ENCODE results near the gene SLC24A3.
"Not testable (repeated sequence)": the region's sequence is repeated elsewhere in the genome, so short reads cannot be mapped to it uniquely, and the experiment has no call there.

SLC24A3 gene

GRCh38 chr20:19652591-19653026 is 440.2 kb downstream of the SLC24A3 start:
- DNase-seq, result no peak

- DNase-seq, result no peak
Measured at GRCh38 chr20:19653327-19653726, 440.9 kb downstream of the SLC24A3 start.

GRCh38 chr20:19654921-19655320 is 442.5 kb downstream of the SLC24A3 start:
- no peak for DNase-seq

- no peak for DNase-seq
Measured at GRCh38 chr20:19658137-19658536, 445.7 kb downstream of the SLC24A3 start.

DNA sequence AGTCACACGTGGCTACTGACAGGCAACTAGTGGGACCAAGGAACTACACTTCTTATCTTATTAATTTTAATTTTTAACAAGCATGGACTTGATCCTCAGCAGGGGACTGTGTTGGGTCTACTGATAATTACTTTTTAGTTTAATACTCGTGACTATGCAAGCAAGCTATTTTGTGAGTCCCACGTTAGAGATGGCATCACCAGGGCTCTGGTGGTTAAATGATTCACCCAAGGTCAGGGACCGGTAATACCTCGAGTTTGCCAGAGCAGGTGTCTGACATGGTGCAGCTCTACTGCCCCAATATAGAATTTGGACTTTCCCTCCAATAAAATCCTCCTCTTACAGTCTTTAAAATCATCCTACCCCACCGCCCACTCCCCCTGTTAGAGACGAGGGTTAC is 447.0 kb downstream of the SLC24A3 start:
- DNase-seq, result no peak

- no peak for DNase-seq
Measured at GRCh38 chr20:19660808-19661378, 448.5 kb downstream of the SLC24A3 start.

DNA sequence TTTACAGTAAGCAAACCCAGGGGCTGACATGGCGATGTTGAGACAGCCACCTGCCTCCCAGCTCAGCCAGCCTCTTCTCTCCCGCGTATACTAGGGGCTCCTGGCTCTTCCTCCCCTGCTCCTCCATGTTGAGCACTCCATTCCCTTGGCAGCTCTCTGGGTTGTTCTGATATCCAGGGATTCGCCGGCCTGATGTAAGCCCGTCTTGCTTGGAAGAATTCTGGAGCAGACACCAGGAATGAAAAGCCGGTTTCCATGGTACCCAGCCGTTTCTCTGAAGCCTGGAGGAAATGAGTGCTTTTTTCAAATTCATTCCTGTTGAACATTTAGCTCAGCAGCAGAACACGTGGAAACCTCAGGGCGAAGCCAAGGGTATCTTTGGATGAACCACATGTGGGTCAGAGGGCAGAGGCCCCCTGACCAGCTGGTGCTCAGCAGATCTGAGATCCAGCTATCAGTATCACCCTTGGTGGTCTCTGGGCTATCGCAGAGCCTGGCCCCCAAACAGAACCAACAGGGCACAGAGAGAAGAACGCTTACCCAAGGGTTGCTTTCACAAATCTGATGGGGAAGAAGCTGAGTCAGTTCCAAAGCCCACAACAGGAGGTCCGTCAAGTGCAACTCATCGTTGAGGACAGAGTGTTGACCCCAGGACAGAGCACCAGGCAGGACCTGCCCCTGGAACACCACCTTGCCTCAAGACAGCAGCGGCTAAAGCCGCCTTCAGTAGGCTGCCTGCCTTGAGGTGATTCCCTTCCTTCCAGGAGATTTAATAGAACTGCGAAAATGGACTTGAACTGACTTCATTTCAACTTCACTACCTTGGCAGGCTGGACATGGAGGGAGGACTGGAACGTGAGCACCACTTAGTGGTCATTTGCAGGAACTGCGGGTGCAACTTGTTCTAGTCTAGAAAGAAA is 449.5 kb downstream of the SLC24A3 start:
- peak; percentile 44 to 86 (median 69) for DNase-seq

DNA sequence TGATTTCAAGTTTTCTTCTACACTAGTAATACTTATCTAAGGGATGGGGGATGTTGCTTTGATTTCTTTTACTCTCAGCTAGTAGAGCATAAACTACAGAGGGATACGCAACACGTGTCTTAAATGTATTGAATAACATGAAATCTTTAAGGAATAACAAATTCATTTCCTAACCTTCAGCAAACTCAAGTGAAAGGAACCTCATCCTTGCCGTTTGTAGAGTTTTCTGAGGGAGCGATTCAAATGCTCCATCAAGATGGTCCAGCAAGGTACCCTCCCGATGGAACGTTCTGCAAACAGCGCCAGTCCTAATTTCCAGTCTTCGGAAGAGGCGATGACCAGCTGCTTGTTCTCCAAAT is 450.2 kb downstream of the SLC24A3 start:
- DNase-seq, result no peak

- DNase-seq, result no peak
Measured at GRCh38 chr20:19668418-19668817, 456.0 kb downstream of the SLC24A3 start.

GRCh38 chr20:19670829-19671228 is 458.4 kb downstream of the SLC24A3 start:
- peak in 2 of 3 experiments; percentile 18 to 47 for DNase-seq

GRCh38 chr20:19671374-19671773 is 458.9 kb downstream of the SLC24A3 start:
- no peak for DNase-seq

DNA sequence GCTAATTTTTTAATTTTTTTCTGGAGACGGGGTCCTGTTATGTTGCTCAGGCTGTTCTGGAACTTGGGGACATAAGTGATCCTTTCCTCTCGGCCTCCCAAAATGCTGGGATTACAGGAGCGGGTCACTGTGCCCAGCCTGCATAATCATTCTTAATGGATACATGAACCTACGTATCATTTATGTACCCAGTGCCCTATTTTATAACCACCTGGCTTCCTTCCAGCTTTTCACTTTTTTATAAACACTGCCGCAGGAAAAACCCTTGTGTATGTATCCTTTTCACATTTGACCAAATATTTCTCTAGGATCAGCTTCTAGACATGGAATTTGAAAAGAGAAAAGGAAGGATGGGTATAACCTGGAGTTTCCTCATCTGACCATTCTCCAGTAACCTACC is 460.1 kb downstream of the SLC24A3 start:
- peak in 1 of 3 experiments; percentile 31 for DNase-seq

GRCh38 chr20:19673575-19673974 is 461.1 kb downstream of the SLC24A3 start:
- no peak for DNase-seq

- DNase-seq, result no peak
Measured at GRCh38 chr20:19676202-19676601, 463.8 kb downstream of the SLC24A3 start.

GRCh38 chr20:19677336-19677735 is 464.9 kb downstream of the SLC24A3 start:
- no peak for DNase-seq

DNA sequence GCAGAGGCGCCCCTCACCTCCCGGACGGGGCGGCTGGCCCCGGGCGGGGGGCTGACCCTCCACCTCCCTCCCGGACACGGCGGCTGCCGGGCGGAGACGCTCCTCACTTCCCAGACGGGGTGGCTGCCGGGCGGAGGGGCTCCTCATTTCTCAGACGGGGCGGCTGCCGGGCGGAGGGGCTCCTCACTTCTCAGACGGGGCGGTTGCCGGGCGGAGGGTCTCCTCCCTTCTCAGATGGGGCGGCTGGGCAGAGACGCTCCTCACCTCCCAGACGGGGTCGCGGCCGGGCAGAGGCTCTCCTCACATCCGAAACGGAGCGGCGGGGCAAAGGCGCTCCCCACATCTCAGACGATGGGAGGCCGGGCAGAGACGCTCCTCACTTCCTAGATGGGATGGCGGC is 466.1 kb downstream of the SLC24A3 start:
- DNase-seq, result not testable (repeated sequence)

DNA sequence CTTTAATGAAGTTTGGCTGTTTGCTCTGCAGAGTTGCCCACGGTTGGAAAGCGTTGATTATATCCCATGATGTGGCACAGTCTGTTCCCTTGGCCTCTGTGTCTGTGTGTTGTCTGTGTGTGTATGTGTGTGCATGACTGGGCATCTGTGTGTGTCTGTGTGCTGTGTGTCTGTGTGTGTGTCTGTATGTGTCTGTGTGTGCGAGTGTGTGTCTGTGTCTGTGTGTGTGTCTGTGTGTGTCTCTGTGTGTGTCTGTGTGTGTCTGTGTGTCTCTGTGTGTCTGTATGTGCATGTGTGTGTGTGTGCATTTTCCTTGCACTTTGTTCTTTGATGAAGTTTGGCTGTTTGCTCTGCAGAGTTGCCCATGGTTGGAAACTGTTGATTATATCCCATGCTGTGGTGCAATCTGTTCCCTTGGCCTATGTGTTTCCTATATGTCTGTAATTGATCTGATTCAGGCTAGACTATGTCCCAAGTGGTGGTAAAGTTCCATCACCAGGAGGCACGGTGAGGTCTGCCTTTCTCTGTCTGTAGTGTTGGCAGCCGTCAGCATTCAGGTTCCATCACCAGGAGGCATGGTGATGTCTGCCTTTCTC is 467.6 kb downstream of the SLC24A3 start:
- no peak for DNase-seq

GRCh38 chr20:19682249-19682648 is 469.8 kb downstream of the SLC24A3 start:
- no peak for DNase-seq

DNA sequence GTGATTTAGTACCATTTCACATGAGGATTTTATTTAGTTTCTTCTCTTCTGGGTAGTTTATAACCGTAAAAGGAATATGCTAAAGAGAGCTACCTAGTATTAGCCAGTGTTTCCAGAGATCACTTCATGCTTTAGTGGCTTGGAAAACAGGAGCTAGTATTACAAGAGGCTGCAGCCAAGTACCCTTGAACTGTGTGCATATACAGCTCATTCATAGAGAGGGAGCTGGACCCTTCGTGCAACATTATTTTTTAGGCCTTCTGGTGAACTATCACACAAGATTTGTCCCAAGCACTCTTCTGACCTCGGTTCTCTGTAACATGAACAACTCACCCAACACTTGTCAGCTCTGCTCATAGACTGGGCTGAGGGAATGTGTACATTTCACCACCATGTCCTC is 470.7 kb downstream of the SLC24A3 start:
- peak in 1 of 3 experiments; percentile 65 for DNase-seq

DNA sequence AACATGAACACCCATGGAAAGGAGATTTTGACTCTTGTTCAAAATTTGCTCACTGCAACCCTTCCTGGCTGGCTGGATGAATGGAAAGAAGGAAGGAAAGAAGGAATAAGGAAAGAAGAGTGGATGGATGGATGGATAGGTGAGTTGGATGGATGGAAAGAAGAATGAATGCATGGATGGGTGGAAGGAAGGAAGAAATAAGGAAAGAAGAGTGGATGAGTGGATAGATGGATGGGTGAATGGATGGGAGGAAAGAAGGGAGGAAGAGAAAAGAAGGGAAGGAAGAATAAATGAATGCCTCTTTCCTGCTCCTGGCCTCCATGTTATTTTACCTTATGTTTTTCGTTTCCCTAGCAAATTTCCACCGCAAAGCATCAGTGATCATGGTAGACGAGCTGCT is 471.4 kb downstream of the SLC24A3 start:
- DNase-seq, result no peak

- peak in 2 of 3 experiments; percentile 20 to 52 for DNase-seq
Measured at GRCh38 chr20:19688031-19688806, 475.8 kb downstream of the SLC24A3 start.

- no peak for DNase-seq
Measured at GRCh38 chr20:19690462-19690861, 478.0 kb downstream of the SLC24A3 start.

DNA sequence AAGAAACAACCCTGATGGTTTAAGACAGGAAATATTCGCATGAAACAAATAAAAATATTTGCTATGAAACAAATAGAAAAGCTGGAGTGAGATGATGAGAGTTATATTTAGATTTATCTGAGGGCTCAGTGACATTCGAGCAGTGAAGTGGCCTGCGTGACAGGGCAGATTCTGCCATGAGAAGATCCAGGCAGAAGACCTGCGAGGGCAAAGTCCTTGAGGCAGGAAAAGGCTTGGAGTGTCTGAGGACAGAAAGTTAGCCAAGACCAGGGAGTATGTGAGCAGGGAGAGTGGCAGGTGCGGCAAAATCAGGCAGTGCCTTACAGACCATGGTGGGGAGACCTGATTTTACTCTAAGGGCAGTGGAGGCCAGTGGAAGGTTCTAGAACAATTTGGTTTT is 478.7 kb downstream of the SLC24A3 start:
- DNase-seq, result peak in 1 of 3 experiments; percentile 14
